ENCODE measurements around the gene SLAMF6.
"Not testable (repeated sequence)": the region's sequence is repeated elsewhere in the genome, so short reads cannot be mapped to it uniquely, and the experiment has no call there.

SLAMF6 gene

GRCh38 chr1:160541622-160542302, 18.7 kb upstream of the SLAMF6 start:
- no peaks in the 10 kb centered on the region for H3K9me3 ChIP-seq (ENCODE audit: insufficient read depth, low read depth, low read length)
- H3K4me1 ChIP-seq (ENCODE audit: insufficient read depth, low read length), result no peaks in the 10 kb centered on the region
- H3K27ac ChIP-seq (ENCODE audit: low read length), result no peak overlapping the region
- no peaks in the 10 kb centered on the region for H3K36me3 ChIP-seq (ENCODE audit: insufficient read depth, low read depth, low read length)
- H3K9ac ChIP-seq (ENCODE audit: low read depth, low read length), result no peak overlapping the region
- H3K27me3 ChIP-seq (ENCODE audit: insufficient read depth, low read length), result no peaks in the 10 kb centered on the region
- H3K4me3 ChIP-seq (ENCODE audit: low read length), result no peak overlapping the region

- Histone ChIP-seq H3K4me3 (ENCODE audit: low read length) (no peak overlapping the region), H3K4me1 (ENCODE audit: insufficient read depth, low read length) (no peaks in the 10 kb centered on the region), H3K36me3 (ENCODE audit: insufficient read depth, low read depth, low read length) (no peaks in the 10 kb centered on the region), H3K27me3 (ENCODE audit: insufficient read depth, low read length) (no peaks in the 10 kb centered on the region), H3K27ac (ENCODE audit: low read length) (no peak overlapping the region), H3K9me3 (ENCODE audit: insufficient read depth, low read depth, low read length) (no peaks in the 10 kb centered on the region), H3K9ac (ENCODE audit: low read depth, low read length) (no peak overlapping the region)
Observed at GRCh38 chr1:160540859-160541233, 17.8 kb upstream of the SLAMF6 start.

- Histone ChIP-seq H3K36me3 (ENCODE audit: insufficient read depth, low read depth, low read length) (no peaks in the 10 kb centered on the region), H3K9me3 (ENCODE audit: insufficient read depth, low read depth, low read length) (peaks cover 2% of the 10 kb centered on the region; the same call in 1 of the 2 replicates), H3K4me3 (ENCODE audit: low read length) (no peak overlapping the region), H3K9ac (ENCODE audit: low read depth, low read length) (no peak overlapping the region), H3K4me1 (ENCODE audit: insufficient read depth, low read length) (no peaks in the 10 kb centered on the region), H3K27me3 (ENCODE audit: insufficient read depth, low read length) (no peaks in the 10 kb centered on the region), H3K27ac (ENCODE audit: low read length) (no peak overlapping the region)
Observed at GRCh38 chr1:160539990-160540858, 17.2 kb upstream of the SLAMF6 start.

- Histone ChIP-seq H3K36me3 (ENCODE audit: insufficient read depth, low read depth, low read length) (no peaks in the 10 kb centered on the region), H3K4me3 (ENCODE audit: low read length) (no peak overlapping the region), H3K9me3 (ENCODE audit: insufficient read depth, low read depth, low read length) (peaks cover 7% of the 10 kb centered on the region), H3K27ac (ENCODE audit: low read length) (no peak overlapping the region), H3K27me3 (ENCODE audit: insufficient read depth, low read length) (no peaks in the 10 kb centered on the region), H3K4me1 (ENCODE audit: insufficient read depth, low read length) (no peaks in the 10 kb centered on the region), H3K9ac (ENCODE audit: low read depth, low read length) (no peak overlapping the region)
Observed at GRCh38 chr1:160539684-160539989, 16.6 kb upstream of the SLAMF6 start.

- no peaks in the 10 kb centered on the region for H3K27me3 ChIP-seq (ENCODE audit: insufficient read depth, low read length)
Observed at GRCh38 chr1:160538985-160539651, 16.1 kb upstream of the SLAMF6 start.

GRCh38 chr1:160537714-160538665, 14.9 kb upstream of the SLAMF6 start:
- Histone ChIP-seq H3K9ac (ENCODE audit: low read depth, low read length) (no peak overlapping the region), H3K27ac (ENCODE audit: low read length) (no peak overlapping the region), H3K9me3 (ENCODE audit: insufficient read depth, low read depth, low read length) (peaks cover 15% of the 10 kb centered on the region), H3K36me3 (ENCODE audit: insufficient read depth, low read depth, low read length) (no peaks in the 10 kb centered on the region), H3K4me3 (ENCODE audit: low read length) (no peak overlapping the region), H3K4me1 (ENCODE audit: insufficient read depth, low read length) (no peaks in the 10 kb centered on the region), H3K27me3 (ENCODE audit: insufficient read depth, low read length) (no peaks in the 10 kb centered on the region)

More at GRCh38 chr1:160538985-160539651, 16.1 kb upstream of the SLAMF6 start:
- Histone ChIP-seq H3K4me3 (ENCODE audit: low read length) (no peak overlapping the region), H3K9me3 (ENCODE audit: insufficient read depth, low read depth, low read length) (peaks cover 11% of the 10 kb centered on the region), H3K36me3 (ENCODE audit: insufficient read depth, low read depth, low read length) (no peaks in the 10 kb centered on the region), H3K27ac (ENCODE audit: low read length) (no peak overlapping the region), H3K4me1 (ENCODE audit: insufficient read depth, low read length) (no peaks in the 10 kb centered on the region), H3K9ac (ENCODE audit: low read depth, low read length) (no peak overlapping the region)

GRCh38 chr1:160534823-160535605, 12.0 kb upstream of the SLAMF6 start:
- Histone ChIP-seq H3K9ac (ENCODE audit: low read depth, low read length) (no peak overlapping the region), H3K27ac (ENCODE audit: low read length) (no peak overlapping the region), H3K27me3 (ENCODE audit: insufficient read depth, low read length) (no peaks in the 10 kb centered on the region), H3K4me1 (ENCODE audit: insufficient read depth, low read length) (no peaks in the 10 kb centered on the region), H3K9me3 (ENCODE audit: insufficient read depth, low read depth, low read length) (peaks cover 24% of the 10 kb centered on the region), H3K4me3 (ENCODE audit: low read length) (no peak overlapping the region; the same call in 1 of the 2 replicates), H3K36me3 (ENCODE audit: insufficient read depth, low read depth, low read length) (no peaks in the 10 kb centered on the region)

GRCh38 chr1:160532557-160532813, 9.4 kb upstream of the SLAMF6 start:
- H3K9me3 ChIP-seq (ENCODE audit: insufficient read depth, low read depth, low read length), result peaks cover 24% of the 10 kb centered on the region
- H3K27me3 ChIP-seq (ENCODE audit: insufficient read depth, low read length), result not testable (repeated sequence)

GRCh38 chr1:160531809-160532556, 8.9 kb upstream of the SLAMF6 start:
- H3K27ac ChIP-seq (ENCODE audit: low read length); H3K9ac ChIP-seq (ENCODE audit: low read depth, low read length); H3K27me3 ChIP-seq (ENCODE audit: insufficient read depth, low read length); H3K4me1 ChIP-seq (ENCODE audit: insufficient read depth, low read length); H3K36me3 ChIP-seq (ENCODE audit: insufficient read depth, low read depth, low read length); H3K4me3 ChIP-seq (ENCODE audit: low read length): not testable (repeated sequence)
- peaks cover 24% of the 10 kb centered on the region for H3K9me3 ChIP-seq (ENCODE audit: insufficient read depth, low read depth, low read length)

More at GRCh38 chr1:160532557-160532813, 9.4 kb upstream of the SLAMF6 start:
- not testable (repeated sequence) for H3K4me3 ChIP-seq (ENCODE audit: low read length); H3K9ac ChIP-seq (ENCODE audit: low read depth, low read length); H3K27ac ChIP-seq (ENCODE audit: low read length); H3K4me1 ChIP-seq (ENCODE audit: insufficient read depth, low read length); H3K36me3 ChIP-seq (ENCODE audit: insufficient read depth, low read depth, low read length)

GRCh38 chr1:160529401-160529952, 6.4 kb upstream of the SLAMF6 start:
- H3K4me3 ChIP-seq (ENCODE audit: low read length); H3K36me3 ChIP-seq (ENCODE audit: insufficient read depth, low read depth, low read length); H3K27me3 ChIP-seq (ENCODE audit: insufficient read depth, low read length); H3K27ac ChIP-seq (ENCODE audit: low read length); H3K4me1 ChIP-seq (ENCODE audit: insufficient read depth, low read length); H3K9ac ChIP-seq (ENCODE audit: low read depth, low read length): not testable (repeated sequence)
- H3K9me3 ChIP-seq (ENCODE audit: insufficient read depth, low read depth, low read length), result peaks cover 15% of the 10 kb centered on the region
